ENCODE measurements around the gene GLI3. TPM values are rescaled to one million over a fixed set of nuclear protein-coding genes. Genes with fewer than 3 reads are reported as not detected.

Gene GLI3
- total RNA-seq, 1 experiment from 2014 or later = 23.1 TPM

GRCh38 chr7:42180806-42181205 is 56.2 kb downstream of the GLI3 start:
- TF ChIP-seq, protein P1, sequence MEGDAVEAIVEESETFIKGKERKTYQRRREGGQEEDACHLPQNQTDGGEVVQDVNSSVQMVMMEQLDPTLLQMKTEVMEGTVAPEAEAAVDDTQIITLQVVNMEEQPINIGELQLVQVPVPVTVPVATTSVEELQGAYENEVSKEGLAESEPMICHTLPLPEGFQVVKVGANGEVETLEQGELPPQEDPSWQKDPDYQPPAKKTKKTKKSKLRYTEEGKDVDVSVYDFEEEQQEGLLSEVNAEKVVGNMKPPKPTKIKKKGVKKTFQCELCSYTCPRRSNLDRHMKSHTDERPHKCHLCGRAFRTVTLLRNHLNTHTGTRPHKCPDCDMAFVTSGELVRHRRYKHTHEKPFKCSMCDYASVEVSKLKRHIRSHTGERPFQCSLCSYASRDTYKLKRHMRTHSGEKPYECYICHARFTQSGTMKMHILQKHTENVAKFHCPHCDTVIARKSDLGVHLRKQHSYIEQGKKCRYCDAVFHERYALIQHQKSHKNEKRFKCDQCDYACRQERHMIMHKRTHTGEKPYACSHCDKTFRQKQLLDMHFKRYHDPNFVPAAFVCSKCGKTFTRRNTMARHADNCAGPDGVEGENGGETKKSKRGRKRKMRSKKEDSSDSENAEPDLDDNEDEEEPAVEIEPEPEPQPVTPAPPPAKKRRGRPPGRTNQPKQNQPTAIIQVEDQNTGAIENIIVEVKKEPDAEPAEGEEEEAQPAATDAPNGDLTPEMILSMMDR (IDR thresholded peaks at IDR 0.05; ENCODE audit: unreplicated experiment) = no peak
- Mint-ChIP-seq H3K27ac (ENCODE audit: low read depth, unreplicated experiment) (no peak overlapping the region), H3K27me3 (ENCODE audit: insufficient read depth, unreplicated experiment) (no peaks in the 10 kb centered on the region), H3K36me3 (ENCODE audit: insufficient read depth, unreplicated experiment) (peaks cover 28% of the 10 kb centered on the region), H3K4me3 (ENCODE audit: unreplicated experiment) (no peak overlapping the region), H3K4me1 (ENCODE audit: insufficient read depth, unreplicated experiment) (peaks cover 24% of the 10 kb centered on the region), H3K9me3 (ENCODE audit: unreplicated experiment) (no peaks in the 10 kb centered on the region)
- intact Hi-C loops (cut with micrococcal nuclease) = no loop called here
- ChIA-PET CTCF (no interaction called here), POLR2A (interaction anchor here (0.6 to 1.4 kb wide), 3 partner anchors 10 to 97 kb away, joined by 3 to 5 read pairs (median 3); no protein-coding TSS in a partner anchor)
- no peak for DNase-seq (ENCODE audit: unreplicated experiment)
- no TSS peak for BruUV-seq (replicated peaks)

DNA sequence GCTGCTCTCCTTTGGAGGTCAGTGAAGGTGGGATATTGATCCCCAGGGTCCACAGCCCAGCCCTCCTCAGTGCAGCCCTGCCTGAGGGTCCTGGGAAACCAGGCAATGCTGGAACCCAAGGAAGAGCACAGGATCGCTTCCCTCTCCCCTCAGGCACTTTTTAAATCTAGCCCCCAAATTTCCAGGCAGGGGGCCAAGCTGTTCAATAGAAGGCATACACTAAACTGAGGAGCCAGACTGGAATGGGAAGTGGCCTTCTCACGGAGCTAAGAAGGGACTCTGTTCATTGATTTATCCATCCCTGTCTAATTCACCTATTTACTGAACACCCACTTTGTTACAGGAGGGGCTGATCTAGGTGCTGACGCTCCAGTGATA is 60.3 kb downstream of the GLI3 start:
- POLR2A ChIA-PET = interaction anchor here (1.3 to 2.0 kb wide), 3 partner anchors 10 to 105 kb away, joined by 3 to 9 read pairs (median 4); no protein-coding TSS in a partner anchor
- H3K9me3 Mint-ChIP-seq (ENCODE audit: unreplicated experiment) = no peaks in the 10 kb centered on the region
- H3K27me3 Mint-ChIP-seq (ENCODE audit: insufficient read depth, unreplicated experiment) = no peaks in the 10 kb centered on the region
- no peak for DNase-seq (ENCODE audit: unreplicated experiment)
- TF ChIP-seq, protein P1 (IDR thresholded peaks at IDR 0.05; ENCODE audit: unreplicated experiment) = no peak
- intact Hi-C loops (cut with micrococcal nuclease) = no loop called here
- H3K36me3 Mint-ChIP-seq (ENCODE audit: insufficient read depth, unreplicated experiment) = peaks cover 21% of the 10 kb centered on the region
- CTCF ChIA-PET = interaction anchor here (0.8 to 2.0 kb wide), 3 partner anchors 9 to 197 kb away, joined by 5 to 7 read pairs (median 6); no protein-coding TSS in a partner anchor
- no TSS peak for BruUV-seq (replicated peaks)
- H3K4me1 Mint-ChIP-seq (ENCODE audit: insufficient read depth, unreplicated experiment) = peaks cover 21% of the 10 kb centered on the region
- peak overlapping the region; percentile 67 for H3K27ac Mint-ChIP-seq (ENCODE audit: low read depth, unreplicated experiment)
- no peak overlapping the region for H3K4me3 Mint-ChIP-seq (ENCODE audit: unreplicated experiment)

DNA sequence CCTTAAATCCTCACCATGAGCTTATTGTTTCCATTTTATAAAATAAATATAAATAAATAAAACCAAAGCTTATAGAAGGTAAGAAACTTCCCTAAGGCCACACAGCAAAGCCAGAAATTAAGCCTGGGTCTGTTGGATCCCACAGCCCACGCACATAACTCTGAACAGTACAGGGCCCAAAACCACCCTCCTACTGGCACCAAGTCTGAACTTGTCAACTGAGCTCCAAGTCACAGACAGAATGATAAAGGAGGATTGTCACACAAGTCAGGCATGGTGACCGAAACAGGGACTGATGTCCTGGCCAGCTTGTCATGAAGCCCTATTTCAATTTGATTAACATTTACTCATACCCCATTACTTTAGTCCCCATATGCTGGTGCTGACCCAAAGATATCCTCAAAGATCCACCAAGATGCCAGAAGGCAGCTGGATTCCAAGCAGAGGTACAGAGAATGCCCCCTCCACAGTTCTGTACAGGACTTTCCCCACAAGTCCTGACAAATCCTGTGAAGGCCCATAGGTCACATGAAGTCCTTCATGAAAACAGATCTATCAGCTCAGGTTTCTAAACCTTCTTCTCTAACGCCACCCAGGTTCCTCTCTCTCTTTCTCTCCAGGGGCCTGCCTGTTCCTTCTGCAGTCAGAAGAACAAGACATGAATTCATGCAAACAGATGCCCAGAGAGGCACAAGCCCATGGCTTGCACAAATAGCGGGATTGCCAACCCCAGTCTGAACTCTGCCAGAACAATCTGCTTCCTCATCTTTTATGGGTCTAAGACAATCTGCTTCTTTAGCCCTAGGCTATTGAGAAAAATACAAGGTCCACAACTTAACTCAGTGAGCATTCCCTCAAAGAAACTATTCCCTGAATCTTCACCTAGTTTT is 60.9 kb downstream of the GLI3 start:
- Mint-ChIP-seq H3K4me1 (ENCODE audit: insufficient read depth, unreplicated experiment) (peaks cover 26% of the 10 kb centered on the region), H3K27me3 (ENCODE audit: insufficient read depth, unreplicated experiment) (no peaks in the 10 kb centered on the region), H3K9me3 (ENCODE audit: unreplicated experiment) (no peaks in the 10 kb centered on the region), H3K36me3 (ENCODE audit: insufficient read depth, unreplicated experiment) (peaks cover 21% of the 10 kb centered on the region), H3K27ac (ENCODE audit: low read depth, unreplicated experiment) (peak overlapping the region; percentile 67), H3K4me3 (ENCODE audit: unreplicated experiment) (no peak overlapping the region)
- no TSS peak for BruUV-seq (replicated peaks)
- ChIA-PET CTCF (interaction anchor here (0.6 to 2.0 kb wide), 4 partner anchors 10 to 200 kb away, joined by 3 to 7 read pairs (median 4); no protein-coding TSS in a partner anchor), POLR2A (interaction anchor here (0.6 to 2.0 kb wide), 11 partner anchors 9 to 384 kb away, joined by 3 to 9 read pairs (median 4); no protein-coding TSS in a partner anchor)
- intact Hi-C loops (cut with micrococcal nuclease) = no loop called here
- no peak for DNase-seq (ENCODE audit: unreplicated experiment)
- TF ChIP-seq, protein P1 (IDR thresholded peaks at IDR 0.05; ENCODE audit: unreplicated experiment) = no peak

GRCh38 chr7:42174391-42174912 is 62.6 kb downstream of the GLI3 start:
- no peak overlapping the region for H3K27ac Mint-ChIP-seq (ENCODE audit: low read depth, unreplicated experiment)
- intact Hi-C loops (cut with micrococcal nuclease) = no loop called here
- H3K4me1 Mint-ChIP-seq (ENCODE audit: insufficient read depth, unreplicated experiment) = peaks cover 35% of the 10 kb centered on the region
- ChIA-PET CTCF (interaction anchor here (0.7 to 1.0 kb wide), 4 partner anchors 11 to 57 kb away, joined by 3 read pairs; no protein-coding TSS in a partner anchor), POLR2A (interaction anchor here (2.0 kb wide), 1 partner anchor 18 kb away, joined by 6 read pairs; no protein-coding TSS in a partner anchor)
- no peaks in the 10 kb centered on the region for H3K27me3 Mint-ChIP-seq (ENCODE audit: insufficient read depth, unreplicated experiment)
- no peak overlapping the region for H3K4me3 Mint-ChIP-seq (ENCODE audit: unreplicated experiment)
- peaks cover 19% of the 10 kb centered on the region for H3K36me3 Mint-ChIP-seq (ENCODE audit: insufficient read depth, unreplicated experiment)
- no TSS peak for BruUV-seq (replicated peaks)
- no peaks in the 10 kb centered on the region for H3K9me3 Mint-ChIP-seq (ENCODE audit: unreplicated experiment)
- TF ChIP-seq, protein P1 (IDR thresholded peaks at IDR 0.05; ENCODE audit: unreplicated experiment) = no peak
- DNase-seq (ENCODE audit: unreplicated experiment) = no peak

All from MCF 10A (cell line).